Measurements from ENCODE around the gene DOCK9. TPM values are rescaled to one million over a fixed set of nuclear protein-coding genes. Genes with fewer than 3 reads are reported as not detected.

DOCK9 gene
- total RNA-seq, 1 donor from 2014 or later: 89.1 TPM

DNA sequence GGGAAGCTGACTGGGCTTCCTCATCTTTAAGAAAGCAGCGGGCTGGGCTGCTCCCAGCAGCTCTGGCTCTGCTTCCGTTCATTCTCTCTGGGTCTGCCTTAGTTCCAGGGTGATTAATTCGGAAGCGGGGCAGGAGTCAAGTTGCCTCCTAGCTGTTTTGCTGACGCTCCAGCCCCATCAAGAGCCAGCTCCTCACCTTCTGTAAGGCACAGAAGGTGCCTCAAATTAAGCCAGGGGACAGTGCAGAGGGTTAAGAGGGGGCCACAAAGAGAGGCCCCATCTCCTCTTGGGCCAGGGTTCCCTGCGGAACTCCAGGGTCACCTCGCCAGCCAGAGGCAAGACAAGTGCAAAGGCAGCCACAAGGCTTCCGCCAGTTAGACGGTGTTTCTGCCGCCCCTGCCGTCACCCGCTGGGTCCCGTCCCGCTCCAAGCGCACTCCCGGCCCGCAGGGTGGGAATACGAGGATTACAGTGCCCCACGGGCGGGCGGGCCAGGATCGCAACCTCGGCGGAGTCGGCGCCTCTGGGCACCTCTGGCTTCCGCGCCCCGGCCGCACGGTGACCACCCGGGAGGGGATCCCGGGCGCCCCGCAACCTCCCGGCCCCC is 225.9 kb downstream of the DOCK9 start:
- DNase-seq (ENCODE audit: low read depth): no peak

DNA sequence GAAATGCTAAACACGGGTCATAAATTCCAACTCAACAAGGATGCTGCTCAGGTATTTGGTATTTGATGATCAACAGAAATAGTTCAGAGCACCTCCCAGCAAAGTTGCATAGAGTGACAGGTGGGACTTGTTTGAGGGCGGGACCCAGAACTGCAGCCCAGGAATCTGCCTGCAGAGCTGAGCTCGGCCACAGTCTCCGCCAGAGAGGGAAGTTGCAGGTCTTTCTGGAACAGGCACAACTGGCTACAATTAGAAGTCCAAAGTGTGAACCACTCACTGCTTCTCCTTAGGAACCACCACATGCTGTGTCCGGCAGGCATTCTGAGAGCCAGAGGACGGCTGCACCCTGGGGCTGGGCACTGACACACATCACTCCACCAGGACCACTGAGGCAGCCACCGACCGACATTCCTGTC is 226.5 kb downstream of the DOCK9 start:
- DNase-seq (ENCODE audit: low read depth): no peak

DNA sequence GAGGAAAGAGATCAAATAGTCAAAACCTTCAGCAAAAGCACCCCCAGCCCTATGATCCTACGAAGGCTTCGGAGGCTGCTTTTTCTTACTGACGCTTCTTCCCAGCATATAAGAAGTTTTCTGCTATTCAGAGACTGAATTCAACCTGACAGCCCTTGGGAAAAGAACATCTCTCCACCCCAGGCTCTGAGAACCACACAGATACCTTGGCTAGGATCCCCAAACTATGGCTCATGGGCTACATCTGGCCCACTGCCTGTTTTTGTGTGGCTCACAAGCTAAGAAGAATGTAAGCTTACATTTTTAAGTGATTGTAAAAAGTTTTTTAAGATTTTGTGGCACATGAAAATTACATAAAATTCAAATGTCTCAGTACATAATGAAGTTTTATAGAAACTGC is 228.4 kb downstream of the DOCK9 start:
- no peak for DNase-seq (ENCODE audit: low read depth)

DNA sequence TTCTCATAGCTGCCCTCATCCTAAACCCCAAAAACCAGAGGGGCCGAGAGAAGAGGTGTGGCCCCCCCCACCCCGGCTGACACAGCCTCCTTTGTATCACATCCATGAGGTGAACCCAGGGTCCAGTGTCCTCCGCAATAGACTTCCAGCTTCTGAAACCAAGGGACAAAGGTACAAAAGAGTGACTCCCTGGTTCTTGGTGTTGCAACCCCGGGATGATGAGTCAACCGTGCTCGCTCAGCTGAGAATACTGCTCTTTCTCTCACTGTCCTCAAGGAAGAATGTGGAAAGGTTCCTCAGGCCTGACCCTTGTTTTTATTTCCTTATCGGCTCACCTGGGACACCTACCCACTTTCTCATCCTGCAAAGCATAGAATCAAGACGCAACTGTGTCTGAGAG is 230.9 kb downstream of the DOCK9 start:
- no peak for DNase-seq (ENCODE audit: low read depth)

Other genes with a start within 250 kb of the DOCK9 start
- gene SLC15A1, start 225.4 kb downstream of the DOCK9 start, total RNA-seq: not detected in 2 replicates
- gene UBAC2, start 222.8 kb upstream of the DOCK9 start, total RNA-seq: 77.2 and 82.3 TPM in 2 replicates